ENCODE measurements around the gene MLST8. TPM values are rescaled to one million over a fixed set of nuclear protein-coding genes. Genes with fewer than 3 reads are reported as not detected.
"Not testable (repeated sequence)": the region's sequence is repeated elsewhere in the genome, so short reads cannot be mapped to it uniquely, and the experiment has no call there.

Gene MLST8
- total and polyA plus RNA-seq, 4 experiments from 2014 or later: 27.4 to 34.7 (median 29.6) TPM

- Histone ChIP-seq H3K4me3 (ENCODE audit: low read length in 2 of 2) (no peak overlapping the region), H3K27me3 (ENCODE audit: insufficient read depth, low read length) (no peaks in the 10 kb centered on the region), H3K27ac (ENCODE audit: low read depth, low read length) (no peak overlapping the region), H3K36me3 (ENCODE audit: insufficient read depth, low read length) (peaks cover 67% of the 10 kb centered on the region), H3K9me3 (ENCODE audit: control insufficient read depth in 1 of 2, low read length in 2 of 2) (no peaks in the 10 kb centered on the region), H3K4me1 (ENCODE audit: insufficient read depth, low read length) (no peaks in the 10 kb centered on the region)
- intact Hi-C loops (cut with micrococcal nuclease): no loop called here
- H3K4me1 Mint-ChIP-seq: peaks cover 0 to 6% (median 0%) of the 10 kb centered on the region in 4 donors
- H3K4me3 Mint-ChIP-seq: no peak overlapping the region
- no peaks in the 10 kb centered on the region for H3K9me3 Mint-ChIP-seq
- no peaks in the 10 kb centered on the region for H3K27me3 Mint-ChIP-seq
- ChIA-PET POLR2A (ENCODE audit: partially characterized antibody) (no interaction called here), CTCF (ENCODE audit: partially characterized antibody) (interaction anchor here (1.1 kb wide), 1 partner anchor 63 kb away, joined by 7 read pairs; no protein-coding TSS in a partner anchor)
- H3K27ac Mint-ChIP-seq: no peak overlapping the region
- H3K36me3 Mint-ChIP-seq: peaks cover 43 to 74% of the 10 kb centered on the region in 2 donors
- DNase-seq: no peak
Measured at GRCh38 chr16:2257726-2258125, 52.5 kb downstream of the MLST8 start.

GRCh38 chr16:2258530-2258929 lies 53.3 kb downstream of the MLST8 start:
- intact Hi-C loops (cut with micrococcal nuclease); POLR2A ChIA-PET (ENCODE audit: partially characterized antibody); H3K27me3 ChIP-seq (ENCODE audit: insufficient read depth, low read length); H3K27ac ChIP-seq (ENCODE audit: low read depth, low read length); H3K4me3 ChIP-seq (ENCODE audit: low read length in 2 of 2); H3K4me3 Mint-ChIP-seq; DNase-seq; H3K9me3 ChIP-seq (ENCODE audit: control insufficient read depth in 1 of 2, low read length in 2 of 2); H3K4me1 ChIP-seq (ENCODE audit: insufficient read depth, low read length); H3K4me1 Mint-ChIP-seq; H3K9me3 Mint-ChIP-seq; H3K27me3 Mint-ChIP-seq: not testable (repeated sequence)
- CTCF ChIA-PET (ENCODE audit: partially characterized antibody): interaction anchor here (1.1 kb wide), 1 partner anchor 64 kb away, joined by 7 read pairs; no protein-coding TSS in a partner anchor
- Mint-ChIP-seq H3K27ac (peak overlapping the region in 1 of 7 donors; percentile 41), H3K36me3 (peaks cover 38 to 72% of the 10 kb centered on the region in 2 donors)
- peaks cover 74% of the 10 kb centered on the region for H3K36me3 ChIP-seq (ENCODE audit: insufficient read depth, low read length)

Other genes starting within 250 kb of the MLST8 start
- 10 to 100 TPM; 76.5 to 86.2 TPM for gene NDUFB10, start 245.9 kb upstream of the MLST8 start, total RNA-seq
- gene NDUFB10, start 245.9 kb upstream of the MLST8 start, polyA plus RNA-seq: 100 to 1,000 TPM; 205 to 223 TPM
- 1,000 to 10,000 TPM; 2,828 to 2,894 TPM for gene RPS2, start 240.6 kb upstream of the MLST8 start, total RNA-seq
- gene RPS2, start 240.6 kb upstream of the MLST8 start, polyA plus RNA-seq: 1,000 to 10,000 TPM; 6,382 to 6,826 TPM
- gene RNF151, start 238.6 kb upstream of the MLST8 start, total RNA-seq: not detected
- gene RNF151, start 238.6 kb upstream of the MLST8 start, polyA plus RNA-seq: not detected
- 10 to 100 TPM; 33.2 to 35.0 TPM for gene TBL3, start 233.4 kb upstream of the MLST8 start, total RNA-seq
- gene TBL3, start 233.4 kb upstream of the MLST8 start, polyA plus RNA-seq: 10 to 100 TPM; 44.1 to 47.6 TPM
- under 1 TPM; 0.47 to 0.84 TPM for gene NOXO1, start 224.0 kb upstream of the MLST8 start, total RNA-seq
- under 1 TPM; 0.50 to 0.54 TPM for gene NOXO1, start 224.0 kb upstream of the MLST8 start, polyA plus RNA-seq
- gene GFER, start 221.3 kb upstream of the MLST8 start, total RNA-seq: 10 to 100 TPM; 19.6 to 22.6 TPM
- 10 to 100 TPM; 32.2 to 35.7 TPM for gene GFER, start 221.3 kb upstream of the MLST8 start, polyA plus RNA-seq
- gene SYNGR3, start 215.5 kb upstream of the MLST8 start, total RNA-seq: 1 to 10 TPM; 1.6 TPM
- 1 to 10 TPM in 1 of 2 donors, under 1 TPM in 1; 0.50 to 2.2 TPM for gene SYNGR3, start 215.5 kb upstream of the MLST8 start, polyA plus RNA-seq
- gene ZNF598, start 195.6 kb upstream of the MLST8 start, total RNA-seq: 10 to 100 TPM; 48.5 to 49.8 TPM
- gene ZNF598, start 195.6 kb upstream of the MLST8 start, polyA plus RNA-seq: 10 to 100 TPM in 1 of 2 donors, 1 to 10 TPM in 1; 3.1 to 10.0 TPM
- not detected for gene NPW, start 185.7 kb upstream of the MLST8 start, total RNA-seq
- not detected for gene NPW, start 185.7 kb upstream of the MLST8 start, polyA plus RNA-seq
- gene NHERF2, start 178.6 kb upstream of the MLST8 start, total RNA-seq: 1 to 10 TPM; 1.7 to 2.1 TPM
- under 1 TPM; 0.16 to 0.40 TPM for gene NHERF2, start 178.6 kb upstream of the MLST8 start, polyA plus RNA-seq
- 10 to 100 TPM in 1 of 2 experiments, 1 to 10 TPM in 1; 9.3 to 12.0 TPM for gene NTHL1, start 157.6 kb upstream of the MLST8 start, total RNA-seq
- gene NTHL1, start 157.6 kb upstream of the MLST8 start, polyA plus RNA-seq: 10 to 100 TPM; 13.5 to 20.1 TPM
- 100 to 1,000 TPM; 157 to 177 TPM for gene TSC2, start 157.5 kb upstream of the MLST8 start, total RNA-seq
- 10 to 100 TPM; 20.7 to 50.8 TPM for gene TSC2, start 157.5 kb upstream of the MLST8 start, polyA plus RNA-seq
- gene PKD1, start 69.6 kb upstream of the MLST8 start, total RNA-seq: 100 to 1,000 TPM; 125 to 126 TPM
- 10 to 100 TPM in 1 of 2 donors, 1 to 10 TPM in 1; 2.3 to 11.7 TPM for gene PKD1, start 69.6 kb upstream of the MLST8 start, polyA plus RNA-seq
- gene RAB26, start 56.8 kb upstream of the MLST8 start, total RNA-seq: under 1 TPM in 1 of 2 experiments, not detected in 1; 0.44 TPM
- under 1 TPM; 0.52 to 0.77 TPM for gene RAB26, start 56.8 kb upstream of the MLST8 start, polyA plus RNA-seq
- gene TRAF7, start 49.7 kb upstream of the MLST8 start, total RNA-seq: 10 to 100 TPM; 40.9 to 41.9 TPM
- 1 to 10 TPM; 1.9 to 8.9 TPM for gene TRAF7, start 49.7 kb upstream of the MLST8 start, polyA plus RNA-seq
- gene CASKIN1, start 8.8 kb upstream of the MLST8 start, total RNA-seq: not detected
- not detected for gene CASKIN1, start 8.8 kb upstream of the MLST8 start, polyA plus RNA-seq
- gene BRICD5, start 5.4 kb downstream of the MLST8 start, total RNA-seq: 10 to 100 TPM; 32.4 to 33.4 TPM
- under 1 TPM in 1 of 2 donors, not detected in 1; 0.39 TPM for gene BRICD5, start 5.4 kb downstream of the MLST8 start, polyA plus RNA-seq
- 10 to 100 TPM; 26.5 to 27.3 TPM for gene PGP, start 9.4 kb downstream of the MLST8 start, total RNA-seq
- 10 to 100 TPM in 1 of 2 donors, 1 to 10 TPM in 1; 7.8 to 12.8 TPM for gene PGP, start 9.4 kb downstream of the MLST8 start, polyA plus RNA-seq
- 10 to 100 TPM; 46.5 to 49.7 TPM for gene E4F1, start 18.1 kb downstream of the MLST8 start, total RNA-seq
- 10 to 100 TPM in 1 of 2 donors, 1 to 10 TPM in 1; 6.7 to 20.9 TPM for gene E4F1, start 18.1 kb downstream of the MLST8 start, polyA plus RNA-seq
- gene DNASE1L2, start 31.0 kb downstream of the MLST8 start, total RNA-seq: 1 to 10 TPM; 3.9 to 4.8 TPM
- not detected for gene DNASE1L2, start 31.0 kb downstream of the MLST8 start, polyA plus RNA-seq
- 10 to 100 TPM; 33.0 to 36.6 TPM for gene ECI1, start 46.1 kb downstream of the MLST8 start, total RNA-seq
- gene ECI1, start 46.1 kb downstream of the MLST8 start, polyA plus RNA-seq: 10 to 100 TPM; 45.4 to 51.1 TPM
- gene RNPS1, start 62.7 kb downstream of the MLST8 start, total RNA-seq: 100 to 1,000 TPM; 151 to 152 TPM
- gene RNPS1, start 62.7 kb downstream of the MLST8 start, polyA plus RNA-seq: 100 to 1,000 TPM; 265 to 267 TPM
- 10 to 100 TPM in 1 of 2 experiments, 1 to 10 TPM in 1; 8.5 to 12.7 TPM for gene ABCA3, start 135.3 kb downstream of the MLST8 start, total RNA-seq
- gene ABCA3, start 135.3 kb downstream of the MLST8 start, polyA plus RNA-seq: 1 to 10 TPM; 1.7 to 4.5 TPM
- 1 to 10 TPM; 4.7 TPM for gene CCNF, start 224.0 kb downstream of the MLST8 start, total RNA-seq
- gene CCNF, start 224.0 kb downstream of the MLST8 start, polyA plus RNA-seq: 1 to 10 TPM; 1.6 to 3.3 TPM